Keratinocyte (primary cell): ENCODE data around the gene SPTAN1. TPM values are rescaled to one million over a fixed set of nuclear protein-coding genes. Genes with fewer than 3 reads are reported as not detected.

ENCODE experiments used
- DNase-seq: peaks from one replicate; pipeline ENCODE4 v3.0.0-alpha.2; 2011; ENCODE audit warnings: low read depth, missing footprints, low spot score
- FAIRE-seq: peaks from 2 replicates; lab custom pipeline; 2011; peaks lifted over from hg19 to GRCh38; lab: Jason Lieb, UNC
- H2AFZ ChIP-seq: 2 replicates; pipeline ENCODE4 v1.6.0; 2012; ENCODE audit warnings: low read length, control low read depth, inconsistent platforms; ENCODE audit not compliant: control insufficient read depth
- H3K27ac ChIP-seq: 2 replicates; pipeline ENCODE4 v1.5.1; 2011; ENCODE audit warnings: low read length; ENCODE audit not compliant: control insufficient read depth, insufficient read depth
- H3K27me3 ChIP-seq: 3 replicates; pipeline ENCODE4 v1.6.0; 2011; ENCODE audit warnings: low read length; ENCODE audit not compliant: control insufficient read depth, insufficient read depth; ENCODE audit errors: extremely low read depth
- H3K36me3 ChIP-seq, 2 experiments: 2 replicates in 1 of 2; 3 replicates in 1 of 2; pipeline ENCODE4 v1.5.1; 2011; ENCODE audit warnings: low read length in 2 of 2, mild to moderate bottlenecking in 1 of 2; ENCODE audit not compliant: control insufficient read depth in 2 of 2, insufficient read depth in 2 of 2; ENCODE audit errors: extremely low read depth in 1 of 2
- H3K4me1 ChIP-seq: 3 replicates; pipeline ENCODE4 v1.5.1; 2011; ENCODE audit warnings: low read length; ENCODE audit not compliant: control insufficient read depth, insufficient read depth; ENCODE audit errors: extremely low read depth
- H3K4me2 ChIP-seq: 3 replicates; pipeline ENCODE4 v1.6.0; 2011; ENCODE audit warnings: low read depth, low read length; ENCODE audit not compliant: control insufficient read depth, insufficient read depth; ENCODE audit errors: extremely low read depth
- H3K4me3 ChIP-seq, 3 experiments: fragments of 200-600 bp in 1 of 3; sonication (generic) in 1 of 3; 2 replicates in 2 of 3; 3 replicates in 1 of 3; pipeline ENCODE4 v1.5.1; 2011 to 2016; ENCODE audit warnings: low read length in 3 of 3, mild to moderate bottlenecking in 3 of 3, control low read depth in 2 of 3, inconsistent platforms in 1 of 3, low read depth in 1 of 3, mixed read lengths in 1 of 3, mixed run types in 1 of 3, moderate library complexity in 1 of 3; ENCODE audit not compliant: control insufficient read depth in 2 of 3, insufficient read depth in 2 of 3; ENCODE audit errors: extremely low read depth in 1 of 3
- H3K79me2 ChIP-seq: 2 replicates; pipeline ENCODE4 v1.6.0; 2012; ENCODE audit warnings: low read length; ENCODE audit not compliant: control insufficient read depth, insufficient read depth
- H3K9ac ChIP-seq: 3 replicates; pipeline ENCODE4 v1.6.0; 2011; ENCODE audit warnings: low read length; ENCODE audit not compliant: control insufficient read depth, insufficient read depth; ENCODE audit errors: extremely low read depth
- H3K9me1 ChIP-seq: 3 replicates; pipeline ENCODE4 v1.6.0; 2011; ENCODE audit warnings: low read length; ENCODE audit not compliant: control insufficient read depth, insufficient read depth; ENCODE audit errors: extremely low read depth
- H3K9me3 ChIP-seq: 2 replicates; pipeline ENCODE4 v1.5.1; 2012; ENCODE audit warnings: low read depth, low read length; ENCODE audit not compliant: control insufficient read depth
- H4K20me1 ChIP-seq: 3 replicates; pipeline ENCODE4 v1.6.0; 2011; ENCODE audit warnings: low read length; ENCODE audit not compliant: control insufficient read depth, insufficient read depth; ENCODE audit errors: extremely low read depth
- CTCF ChIP-seq, 3 experiments: IDR thresholded peaks in 1 of 3; conservative IDR thresholded peaks in 1 of 3; optimal IDR thresholded peaks in 1 of 3; 2 replicates in 2 of 3; 3 replicates in 1 of 3; pipeline versions ENCODE3 to v1.5.1; 2011; ENCODE audit warnings: low read length in 3 of 3, mild to moderate bottlenecking in 3 of 3, moderate library complexity in 2 of 3, control low read depth in 1 of 3, inconsistent platforms in 1 of 3; ENCODE audit not compliant: insufficient read depth in 2 of 3; ENCODE audit errors: extremely low read depth in 1 of 3
- EZH2 ChIP-seq: IDR thresholded peaks from one replicate; pipeline ENCODE4 v1.6.1; 2012; ENCODE audit warnings: inconsistent platforms, mild to moderate bottlenecking, low read length, moderate library complexity
- dilution Hi-C: fragments of 300-500 bp; cut with MboI; formaldehyde crosslinking; loops from one replicate; pipeline ENCODE4 v1.7.0; 2020; ENCODE audit warnings: low sequenced_read_pairs; ENCODE audit not compliant: extremely low pct_ligation_motif_present
- polyA plus RNA-seq, 5 experiments: library from polyadenylated mRNA; depleted of rRNA in 3 of 5; stranded (reverse) in 3 of 5; stranded (forward) in 1 of 5; unstranded in 1 of 5; fragments of >200 nt; gene quantifications; 1 replicate in 1 of 5; 2 replicates in 3 of 5; 3 replicates in 1 of 5; pipeline versions ENCODE4 v1.2.1 to v1.2.3, GENCODE V29; 2011 to 2012; ENCODE audit warnings: missing spikeins in 2 of 5, low read depth in 1 of 5, low replicate concordance in 1 of 5

Gene SPTAN1
- polyA plus RNA-seq, 1 donor (not counting 4 experiments of a cell fraction or from before 2014, with no cell fraction given) = 98.7 TPM

GRCh38 chr9:128636024-128636390 is 83.6 kb downstream of the SPTAN1 start:
- H3K9me1 ChIP-seq = no peaks in the 10 kb centered on the region
- dilution Hi-C loops = no loop called here
- H3K4me1 ChIP-seq = peaks cover 19% of the 10 kb centered on the region
- peak overlapping the region; percentile 74 for H3K4me2 ChIP-seq
- H3K36me3 ChIP-seq = peaks cover 9 to 29% of the 10 kb centered on the region in 2 experiments
- no peaks in the 10 kb centered on the region for H3K9me3 ChIP-seq
- DNase-seq = no peak
- H3K27ac ChIP-seq = peak overlapping the region; percentile 86
- H3K9ac ChIP-seq = peak overlapping the region; percentile 69
- peak overlapping the region; percentile 3 for H2AFZ ChIP-seq
- no peak overlapping the region for H3K4me3 ChIP-seq
- H3K79me2 ChIP-seq = no peaks in the 10 kb centered on the region
- H3K27me3 ChIP-seq = no peaks in the 10 kb centered on the region
- no peak for FAIRE-seq
- TF ChIP-seq CTCF (optimal IDR thresholded peaks at IDR 0.05 in 1 of 3, IDR thresholded peaks at IDR 0.05 in 1 of 3, conservative IDR thresholded peaks at IDR 0.05 in 1 of 3; ENCODE audit: extremely low read depth in 1 of 3, insufficient read depth in 2 of 3, low read length in 3 of 3) = peak in 1 of 3 experiments; percentile 19
- TF ChIP-seq EZH2 = no peak
- H4K20me1 ChIP-seq = no peaks in the 10 kb centered on the region

- no peak overlapping the region for H3K4me2 ChIP-seq
- H3K4me1 ChIP-seq = peaks cover 19% of the 10 kb centered on the region
- H2AFZ ChIP-seq = no peak overlapping the region
- TF ChIP-seq CTCF (optimal IDR thresholded peaks at IDR 0.05 in 1 of 3, IDR thresholded peaks at IDR 0.05 in 1 of 3, conservative IDR thresholded peaks at IDR 0.05 in 1 of 3; ENCODE audit: extremely low read depth in 1 of 3, insufficient read depth in 2 of 3, low read length in 3 of 3) (no peak), EZH2 (no peak)
- H4K20me1 ChIP-seq = no peaks in the 10 kb centered on the region
- no peak overlapping the region for H3K9ac ChIP-seq
- no peaks in the 10 kb centered on the region for H3K79me2 ChIP-seq
- peaks cover 9 to 29% of the 10 kb centered on the region in 2 experiments for H3K36me3 ChIP-seq
- DNase-seq = no peak
- no peaks in the 10 kb centered on the region for H3K27me3 ChIP-seq
- no peak overlapping the region for H3K27ac ChIP-seq
- no peaks in the 10 kb centered on the region for H3K9me1 ChIP-seq
- dilution Hi-C loops = no loop called here
- FAIRE-seq = no peak
- no peaks in the 10 kb centered on the region for H3K9me3 ChIP-seq
- no peak overlapping the region for H3K4me3 ChIP-seq
Observed at GRCh38 chr9:128636556-128637530, 84.5 kb downstream of the SPTAN1 start.
